DMS114 treated with DMSO at 0.1 percent for 48 hours (cell line): ENCODE results near the gene IMMP2L.

Experiments used
- DNase-seq: peaks from one replicate; lab custom pipeline; 2025; ENCODE audit not compliant: unreplicated experiment; lab: John Stamatoyannopoulos, UW

Gene IMMP2L

GRCh38 chr7:110894111-110894510 is 668.2 kb downstream of the IMMP2L start:
- DNase-seq, result no peak

GRCh38 chr7:110891197-110891596 is 671.1 kb downstream of the IMMP2L start:
- DNase-seq, result no peak

DNA sequence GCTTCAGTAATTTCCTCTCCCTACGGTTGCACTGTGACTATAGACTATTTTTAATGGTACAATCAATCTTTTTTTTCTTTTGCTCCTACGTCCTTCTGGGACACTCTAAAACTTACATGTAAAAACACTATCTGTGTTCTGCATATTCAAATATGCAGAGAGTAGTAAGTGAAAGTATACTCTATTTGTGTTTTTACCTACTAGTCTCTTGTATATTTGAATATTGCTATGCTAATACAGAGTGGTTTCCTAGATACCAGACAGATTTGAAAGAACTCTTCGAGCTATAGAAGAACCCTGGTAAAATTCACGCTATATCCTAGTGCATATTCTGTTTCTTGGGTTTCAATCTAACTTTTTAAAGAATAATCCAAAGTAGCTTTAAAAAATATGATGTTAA is 672.2 kb downstream of the IMMP2L start:
- no peak for DNase-seq

DNA sequence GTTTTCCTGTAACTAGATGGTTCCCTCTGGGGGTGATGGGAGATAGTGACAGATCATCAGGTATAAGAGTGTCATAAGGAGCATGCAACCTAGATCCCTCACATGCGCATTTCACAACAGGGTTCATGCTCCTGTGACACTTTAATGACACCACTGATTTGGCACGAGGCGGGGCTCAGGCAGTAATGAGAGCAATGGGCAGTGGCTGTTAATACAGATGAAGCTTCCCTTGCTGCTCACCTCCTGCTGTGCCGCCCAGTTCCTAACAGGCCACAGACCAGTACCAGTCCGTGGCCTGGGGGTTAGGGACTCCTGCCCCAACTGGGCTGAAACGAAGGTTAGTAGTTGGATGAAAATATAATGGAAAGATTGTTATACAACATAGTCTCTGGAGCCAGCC is 673.0 kb downstream of the IMMP2L start:
- DNase-seq, result no peak

- no peak for DNase-seq
These were observed 673.7 kb downstream of the IMMP2L start for GRCh38 chr7:110888641-110889040.

DNA sequence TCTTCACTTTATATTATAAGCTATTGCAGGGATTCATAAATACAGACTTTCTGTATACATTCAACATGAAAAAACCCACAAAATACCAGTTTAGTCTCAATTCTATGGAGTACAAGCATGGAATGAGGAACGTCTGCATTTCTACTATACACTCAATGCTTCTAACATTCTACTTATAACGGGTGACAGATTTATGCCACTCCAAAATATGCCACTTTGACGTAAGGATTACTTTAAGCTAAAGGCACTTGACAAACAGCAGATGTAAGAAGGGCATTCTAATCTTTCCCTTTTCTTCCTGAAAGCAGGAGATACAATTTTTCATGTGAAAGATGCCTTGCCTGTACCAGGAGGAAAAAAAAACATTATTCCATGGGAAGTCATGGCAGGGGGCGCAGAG is 676.8 kb downstream of the IMMP2L start:
- DNase-seq, result no peak

DNA sequence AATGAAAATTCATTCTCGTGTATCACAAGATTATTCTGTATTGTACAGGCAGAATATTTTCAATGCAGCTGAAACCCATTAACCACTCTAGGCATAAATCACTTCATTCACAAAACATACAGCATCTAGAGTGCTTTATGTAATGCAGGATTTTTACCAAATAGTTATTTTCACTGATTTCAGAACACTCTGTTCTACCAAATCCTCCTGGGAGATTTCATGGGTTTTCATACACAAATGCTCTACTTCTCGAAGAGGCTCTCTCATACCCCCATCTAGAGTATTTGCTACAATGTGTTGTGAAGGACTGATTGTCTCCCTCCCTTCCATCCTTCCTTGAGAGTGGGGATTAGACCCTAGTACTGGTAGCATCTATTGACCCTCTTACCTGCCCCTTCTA is 680.6 kb downstream of the IMMP2L start:
- no peak for DNase-seq

DNA sequence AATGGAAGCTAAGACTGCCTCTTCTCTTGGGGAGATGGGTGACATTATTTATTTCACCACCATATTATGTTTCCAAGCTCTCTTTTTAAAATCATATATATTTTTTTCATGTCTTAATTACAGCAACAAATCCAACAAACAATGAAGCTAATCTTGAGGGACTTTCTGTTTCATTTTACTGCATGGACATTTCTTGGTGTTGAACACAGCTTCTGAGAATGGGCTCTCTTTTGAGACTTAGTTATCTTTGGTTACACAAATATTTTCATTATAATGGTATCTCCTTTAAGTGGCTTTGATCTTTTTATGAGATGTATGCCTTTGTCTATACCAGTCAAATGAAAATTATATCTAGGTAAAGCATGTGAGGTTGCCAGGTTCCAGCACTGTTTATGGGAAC is 681.3 kb downstream of the IMMP2L start:
- no peak for DNase-seq

- no peak for DNase-seq
These were observed 685.3 kb downstream of the IMMP2L start for GRCh38 chr7:110877016-110877415.

DNA sequence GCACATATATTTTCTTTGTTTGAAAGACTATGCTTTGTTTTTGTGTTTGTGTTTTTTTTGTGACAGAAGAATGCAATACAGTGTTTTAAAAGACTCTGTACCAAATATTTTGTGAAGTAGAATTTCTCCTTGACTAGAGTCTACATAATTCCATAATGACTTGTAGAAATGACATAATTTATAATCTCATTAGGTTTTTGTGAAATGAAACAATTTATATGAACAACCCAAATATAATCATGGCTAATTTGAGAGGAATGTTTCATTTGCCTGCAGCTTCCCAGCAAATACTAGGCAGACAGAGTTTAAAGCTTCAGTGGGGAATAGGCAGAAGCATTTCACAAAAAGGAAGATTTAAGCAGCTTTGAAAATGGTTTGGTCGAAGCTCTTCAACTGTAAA is 686.9 kb downstream of the IMMP2L start:
- no peak for DNase-seq

GRCh38 chr7:110871856-110872255 is 690.4 kb downstream of the IMMP2L start:
- DNase-seq, result no peak

DNA sequence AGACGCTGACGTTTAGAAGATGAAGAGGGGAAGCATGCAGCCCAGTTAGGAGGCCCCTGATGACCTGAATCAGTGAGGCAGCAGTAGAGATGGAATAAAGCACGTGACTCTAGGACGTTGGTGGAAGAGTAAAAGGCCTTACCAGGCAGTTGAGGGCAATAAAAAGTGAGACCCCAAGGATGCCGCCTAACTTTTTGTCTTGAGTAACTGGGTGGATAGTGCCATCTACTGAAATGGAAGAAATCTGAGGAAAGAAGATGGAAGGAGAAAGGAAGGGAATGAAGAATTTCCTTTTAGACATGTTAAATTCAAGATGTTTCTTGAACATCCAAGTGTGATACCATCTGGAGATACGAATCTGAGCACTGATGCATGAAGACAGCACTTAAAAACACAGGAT is 691.4 kb downstream of the IMMP2L start:
- no peak for DNase-seq

GRCh38 chr7:110868458-110868857 is 693.8 kb downstream of the IMMP2L start:
- no peak for DNase-seq

GRCh38 chr7:110867771-110868170 is 694.5 kb downstream of the IMMP2L start:
- no peak for DNase-seq

DNA sequence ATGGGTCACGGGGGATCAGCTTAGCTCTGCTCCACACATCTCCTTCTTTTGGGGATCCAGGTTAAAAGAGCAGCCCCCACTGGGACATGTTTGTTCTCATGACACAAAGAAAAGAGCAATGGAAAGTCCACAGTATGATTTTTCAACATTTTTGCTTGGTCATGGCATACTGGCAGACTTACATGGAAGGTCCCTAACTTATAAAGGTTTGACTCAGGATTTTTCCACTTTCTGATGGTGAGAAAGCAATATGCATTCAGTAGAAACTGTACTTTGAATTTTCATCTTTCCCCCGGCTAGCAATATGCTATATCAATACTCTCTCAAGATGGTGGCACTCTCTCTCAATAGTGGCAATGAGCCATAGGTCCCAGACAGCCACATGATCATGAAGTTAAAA is 699.0 kb downstream of the IMMP2L start:
- no peak for DNase-seq

GRCh38 chr7:110861163-110861562 is 701.1 kb downstream of the IMMP2L start:
- no peak for DNase-seq

DNA sequence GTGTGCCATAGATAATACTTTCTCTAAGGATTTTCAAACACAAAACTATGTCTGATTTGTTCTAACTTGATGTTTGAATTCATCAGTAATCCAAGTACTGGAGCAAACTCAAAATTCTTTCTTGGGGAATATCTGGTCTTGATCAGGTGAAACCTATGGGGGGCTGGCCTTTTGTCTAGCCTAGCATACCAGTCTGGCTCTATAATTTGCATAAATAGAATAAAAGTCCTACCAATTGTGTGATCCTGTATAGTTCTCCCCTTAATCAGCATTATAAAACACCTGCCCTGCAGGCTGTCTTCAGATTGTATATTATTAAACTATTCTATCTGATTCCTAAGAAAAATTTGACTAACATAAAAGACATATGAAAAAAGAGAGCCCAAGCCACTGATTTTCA is 705.2 kb downstream of the IMMP2L start:
- no peak for DNase-seq

GRCh38 chr7:110856704-110857103 is 705.6 kb downstream of the IMMP2L start:
- no peak for DNase-seq

GRCh38 chr7:110854651-110855050 is 707.6 kb downstream of the IMMP2L start:
- DNase-seq, result no peak

DNA sequence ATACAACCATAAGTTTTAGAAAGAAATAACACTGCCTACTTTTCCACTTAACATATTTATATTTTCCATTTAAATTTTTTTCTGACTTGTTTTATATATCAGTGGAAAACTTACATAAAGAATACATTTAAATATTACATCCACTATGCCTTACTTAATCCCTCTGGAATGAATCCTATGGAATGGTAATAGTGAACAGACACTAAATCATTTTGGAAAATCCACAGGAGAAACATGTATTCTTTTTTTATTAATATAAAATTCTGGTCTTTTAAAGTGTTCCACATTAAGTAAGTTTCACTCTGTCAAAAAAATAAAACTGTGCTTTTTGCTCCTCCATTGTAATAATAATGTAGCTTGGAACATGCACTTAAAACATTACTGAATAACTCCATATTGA is 708.1 kb downstream of the IMMP2L start:
- DNase-seq, result no peak

- no peak for DNase-seq
These were observed 709.0 kb downstream of the IMMP2L start for GRCh38 chr7:110853263-110853662.

DNA sequence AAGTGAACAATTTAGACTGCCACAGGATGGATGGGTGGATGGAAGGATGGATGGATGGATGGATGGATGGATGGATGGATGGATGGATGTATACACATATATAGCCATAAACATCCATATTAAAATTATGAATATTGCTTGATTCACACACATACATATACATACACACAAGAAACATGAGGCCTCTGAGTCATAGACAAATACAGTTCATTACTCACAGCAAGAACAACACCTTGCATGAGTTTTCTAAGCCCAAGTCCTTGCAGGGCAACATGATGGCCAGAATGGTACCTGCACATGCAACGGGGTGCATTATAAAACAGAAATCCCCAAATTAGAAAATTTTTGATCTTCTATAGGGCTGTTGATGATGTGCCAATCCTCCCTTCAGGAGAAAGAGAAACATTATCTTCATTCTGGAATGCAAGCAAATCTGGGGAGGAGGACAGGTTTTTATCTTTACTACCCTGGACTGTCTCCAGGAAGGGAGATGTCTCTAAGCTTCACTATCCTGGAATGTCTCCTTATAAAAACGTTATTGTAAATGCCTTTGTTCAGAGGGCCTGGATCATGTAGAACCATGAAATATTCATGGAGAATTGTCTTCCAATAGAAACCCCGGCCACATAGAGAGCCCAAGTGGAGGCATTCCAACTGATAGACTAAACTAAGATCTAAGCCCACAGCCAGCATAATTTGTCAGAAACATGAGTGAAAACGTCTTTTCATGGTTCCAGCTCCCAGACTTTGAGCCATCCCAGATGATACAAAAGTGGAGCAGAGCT is 709.9 kb downstream of the IMMP2L start:
- no peak for DNase-seq

DNA sequence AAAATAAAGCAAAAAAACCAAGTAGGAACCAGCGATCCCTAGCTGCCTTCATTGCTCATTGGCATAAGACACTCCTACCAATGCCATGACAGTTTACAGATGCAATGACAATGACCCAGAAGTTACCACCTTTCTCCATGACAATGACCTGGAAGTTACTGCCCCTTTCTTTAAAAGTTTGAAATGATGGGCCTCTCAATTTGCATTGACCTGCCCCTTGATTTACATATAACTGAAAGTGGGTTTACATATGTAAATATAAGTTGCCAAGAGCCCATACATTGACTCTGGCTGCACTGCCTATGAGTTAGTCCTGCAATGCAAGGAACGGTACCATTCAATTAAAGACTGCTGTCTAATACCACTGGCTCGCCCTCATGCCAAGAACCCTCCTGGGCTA is 712.1 kb downstream of the IMMP2L start:
- no peak for DNase-seq
